Vagina (tissue), 2 donors: ENCODE measurements around the gene MLF2. TPM values are rescaled to one million over a fixed set of nuclear protein-coding genes. Genes with fewer than 3 reads are reported as not detected.

Source experiments
- DNase-seq, 2 donors: peaks; one replicate each; pipeline ENCODE4 v3.0.0-alpha.2; 2017; ENCODE audit errors: extremely low spot score in 2 of 2
- H3K27ac ChIP-seq: fragments of 200-600 bp; sonication (generic); one replicate; pipeline ENCODE4 v1.5.1; 2019
- H3K27me3 ChIP-seq: fragments of 200-600 bp; sonication (generic); one replicate; pipeline ENCODE4 v1.5.1; 2019
- H3K36me3 ChIP-seq, 2 donors: fragments of 200-600 bp; sonication (generic); one replicate each; pipeline ENCODE4 v1.5.1; 2017 to 2019
- H3K4me1 ChIP-seq: fragments of 200-600 bp; sonication (generic); one replicate; pipeline ENCODE4 v1.5.1; 2019
- H3K4me3 ChIP-seq, 2 donors: fragments of 200-600 bp; sonication (generic); 1 replicate in 1 of 2; 2 replicates in 1 of 2; pipeline ENCODE4 v1.5.1; 2016 to 2019
- H3K9me3 ChIP-seq: fragments of 200-600 bp; sonication (generic); one replicate; pipeline ENCODE4 v1.5.1; 2019
- CTCF ChIP-seq, 3 experiments: fragments of 450-650 bp in 2 of 3; fragments of 200-600 bp in 1 of 3; sonication (generic) in 1 of 3; IDR thresholded peaks; one replicate each; pipeline ENCODE4 v1.5.1; 2017 to 2019; ENCODE audit warnings: antibody characterized with exemption in 3 of 3, mild to moderate bottlenecking in 2 of 3, moderate library complexity in 2 of 3
- POLR2A ChIP-seq, 2 donors: fragments of 450-650 bp; IDR thresholded peaks; one replicate each; pipeline ENCODE4 v1.6.1; 2017; ENCODE audit warnings: antibody characterized with exemption in 2 of 2, mild to moderate bottlenecking in 2 of 2, moderate library complexity in 2 of 2
- POLR2AphosphoS5 ChIP-seq, 2 donors: sonication (generic); formaldehyde crosslinking; IDR thresholded peaks; one replicate each; pipeline ENCODE4 v1.9.0; 2017; ENCODE audit warnings: antibody characterized with exemption in 2 of 2, mild to moderate bottlenecking in 2 of 2, low read depth in 1 of 2; ENCODE audit not compliant: insufficient read depth in 1 of 2
- intact Hi-C: fragments of 100-400 bp; cut with DNase I; formaldehyde crosslinking; loops from one replicate; pipeline ENCODE4 v1.15.1; 2023
- total RNA-seq: library from RNA; depleted of rRNA; stranded (reverse); fragments of >200 nt; gene quantifications from one replicate; pipeline ENCODE4 v1.2.3, GENCODE V29; 2016

The MLF2 gene
- total RNA-seq, 1 donor from 2014 or later, result 150 TPM

GRCh38 chr12:6729186-6729585 lies 23.8 kb downstream of the MLF2 start:
- no peak overlapping the region for H3K4me3 ChIP-seq
- H3K9me3 ChIP-seq, result no peaks in the 10 kb centered on the region
- peaks cover 0 to 42% of the 10 kb centered on the region in 2 donors for H3K36me3 ChIP-seq
- H3K27me3 ChIP-seq, result no peaks in the 10 kb centered on the region
- DNase-seq, result no peak
- H3K27ac ChIP-seq, result no peak overlapping the region
- H3K4me1 ChIP-seq, result peaks cover 10% of the 10 kb centered on the region
- TF ChIP-seq CTCF (IDR thresholded peaks at IDR 0.05) (no peak), POLR2AphosphoS5 (IDR thresholded peaks at IDR 0.05; ENCODE audit: insufficient read depth in 1 of 2, low read depth in 1 of 2) (no peak), POLR2A (IDR thresholded peaks at IDR 0.05) (no peak)
- intact Hi-C loops, result no loop called here

GRCh38 chr12:6725350-6725749 lies 27.6 kb downstream of the MLF2 start:
- Histone ChIP-seq H3K9me3 (no peaks in the 10 kb centered on the region), H3K4me1 (peaks cover 10% of the 10 kb centered on the region), H3K36me3 (peaks cover 0 to 25% of the 10 kb centered on the region in 2 donors), H3K4me3 (no peak overlapping the region), H3K27ac (no peak overlapping the region), H3K27me3 (no peaks in the 10 kb centered on the region)
- TF ChIP-seq POLR2A (IDR thresholded peaks at IDR 0.05) (no peak), POLR2AphosphoS5 (IDR thresholded peaks at IDR 0.05; ENCODE audit: insufficient read depth in 1 of 2, low read depth in 1 of 2) (no peak), CTCF (IDR thresholded peaks at IDR 0.05) (no peak)
- no peak for DNase-seq
- intact Hi-C loops, result loop anchor here (2.0 kb wide), 1 partner anchor 37 kb away; the partner anchor contains the start of gene ZNF384

- TF ChIP-seq CTCF (IDR thresholded peaks at IDR 0.05), result no peak
- no peak for TF ChIP-seq POLR2AphosphoS5 (IDR thresholded peaks at IDR 0.05; ENCODE audit: insufficient read depth in 1 of 2, low read depth in 1 of 2)
- no peak for TF ChIP-seq POLR2A (IDR thresholded peaks at IDR 0.05)
- intact Hi-C loops, result loop anchor here (2.0 kb wide), 1 partner anchor 36 kb away; the partner anchor contains the start of gene ZNF384
- DNase-seq, result no peak
Measured at GRCh38 chr12:6724409-6724797, 28.5 kb downstream of the MLF2 start.

GRCh38 chr12:6723607-6724408 lies 29.1 kb downstream of the MLF2 start, which contains the start of gene COPS7A:
Gene COPS7A, plus strand, starts transcription at chr12:6724046. Its CDS starts 611 bp downstream, at chr12:6724657.
- peak in 1 of 2 donors; percentile 98 for DNase-seq
- Histone ChIP-seq H3K27me3 (no peaks in the 10 kb centered on the region), H3K4me1 (peaks cover 10% of the 10 kb centered on the region), H3K4me3 (peak within 1 kb of the TSS; percentile 61 to 65), H3K9me3 (no peaks in the 10 kb centered on the region), H3K27ac (peak within 1 kb of the TSS; percentile 77), H3K36me3 (peaks cover 0 to 9% of the 10 kb centered on the region in 2 donors)
- TF ChIP-seq POLR2A (IDR thresholded peaks at IDR 0.05) (no peak), POLR2AphosphoS5 (IDR thresholded peaks at IDR 0.05; ENCODE audit: insufficient read depth in 1 of 2, low read depth in 1 of 2) (peak; percentile 94 to 98), CTCF (IDR thresholded peaks at IDR 0.05) (no peak)
- intact Hi-C loops, result loop anchor here (2.0 kb wide), 1 partner anchor 35 kb away; the partner anchor contains the start of gene ZNF384

More at GRCh38 chr12:6724409-6724797, 28.5 kb downstream of the MLF2 start:
- peaks cover 10% of the 10 kb centered on the region for H3K4me1 ChIP-seq
- peaks cover 0 to 15% of the 10 kb centered on the region in 2 donors for H3K36me3 ChIP-seq
- H3K27me3 ChIP-seq, result no peaks in the 10 kb centered on the region
- H3K27ac ChIP-seq, result peak overlapping the region; percentile 77
- no peaks in the 10 kb centered on the region for H3K9me3 ChIP-seq
- peak overlapping the region; percentile 61 to 65 for H3K4me3 ChIP-seq

GRCh38 chr12:6722863-6723262 lies 30.1 kb downstream of the MLF2 start:
- Histone ChIP-seq H3K27me3 (no peaks in the 10 kb centered on the region), H3K4me3 (no peak overlapping the region), H3K27ac (no peak overlapping the region), H3K36me3 (no peaks in the 10 kb centered on the region), H3K4me1 (peaks cover 10% of the 10 kb centered on the region), H3K9me3 (no peaks in the 10 kb centered on the region)
- intact Hi-C loops, result no loop called here
- no peak for DNase-seq
- TF ChIP-seq POLR2AphosphoS5 (IDR thresholded peaks at IDR 0.05; ENCODE audit: insufficient read depth in 1 of 2, low read depth in 1 of 2) (no peak), CTCF (IDR thresholded peaks at IDR 0.05) (no peak), POLR2A (IDR thresholded peaks at IDR 0.05) (no peak)
